Skeletal muscle cell (primary cell): ENCODE measurements around the gene BCKDK.
A peak's percentile ranks its signal among the peaks of the same experiment; 100 is the strongest.

Source experiments
- DNase-seq: peaks from one replicate; pipeline ENCODE4 v3.0.0-alpha.2; 2010; ENCODE audit warnings: low read depth
- H3K4me3 ChIP-seq: 2 replicates; pipeline ENCODE4 v1.5.1; 2011; ENCODE audit warnings: low read depth, mild to moderate bottlenecking, control low read depth, low read length, moderate library complexity

Gene BCKDK

DNA sequence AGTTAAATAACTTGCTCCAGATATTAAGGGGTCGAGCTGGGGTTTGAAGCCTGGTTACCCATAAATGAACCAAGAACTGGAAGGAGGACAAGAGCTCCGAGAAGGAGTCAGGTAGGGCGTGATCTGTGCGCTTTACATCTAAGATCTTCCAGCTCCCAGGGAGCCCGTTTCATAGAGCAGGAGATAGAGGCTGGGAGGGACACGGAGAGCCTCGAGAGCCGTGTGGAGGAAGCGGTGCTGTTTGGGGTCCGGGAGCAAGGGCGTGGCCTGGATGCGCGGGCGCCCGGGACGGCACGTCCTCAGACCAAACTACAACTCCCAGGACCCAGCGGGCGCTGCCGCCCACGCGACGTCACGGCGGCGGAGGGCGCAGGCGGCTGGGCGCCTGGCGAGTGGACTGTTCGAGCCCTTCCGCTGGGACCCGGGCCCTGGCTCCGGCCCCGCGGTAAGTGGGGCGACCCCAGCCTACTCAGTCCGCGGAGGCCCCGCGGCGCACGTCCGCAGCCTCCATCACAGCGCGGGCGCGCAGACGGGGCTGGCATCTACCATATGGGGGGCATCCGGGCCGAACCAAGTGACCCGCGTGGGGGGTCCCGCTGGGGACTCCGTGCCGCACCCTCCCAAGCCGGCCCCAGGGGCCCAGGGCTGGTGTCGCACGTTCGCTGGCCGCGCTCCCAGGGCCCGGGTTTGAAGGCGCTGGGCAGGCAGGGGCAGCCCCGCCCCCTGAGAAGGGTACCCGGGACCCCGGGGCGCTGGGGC is at the start of gene BCKDK:
Gene BCKDK, plus strand, starts transcription at position 352 of the 759 bp plus-strand sequence. CDS start 838 bp downstream, outside the sequence.
- DNase-seq, result no peak
- H3K4me3 ChIP-seq, result peak within 1 kb of the TSS; percentile 98

DNA sequence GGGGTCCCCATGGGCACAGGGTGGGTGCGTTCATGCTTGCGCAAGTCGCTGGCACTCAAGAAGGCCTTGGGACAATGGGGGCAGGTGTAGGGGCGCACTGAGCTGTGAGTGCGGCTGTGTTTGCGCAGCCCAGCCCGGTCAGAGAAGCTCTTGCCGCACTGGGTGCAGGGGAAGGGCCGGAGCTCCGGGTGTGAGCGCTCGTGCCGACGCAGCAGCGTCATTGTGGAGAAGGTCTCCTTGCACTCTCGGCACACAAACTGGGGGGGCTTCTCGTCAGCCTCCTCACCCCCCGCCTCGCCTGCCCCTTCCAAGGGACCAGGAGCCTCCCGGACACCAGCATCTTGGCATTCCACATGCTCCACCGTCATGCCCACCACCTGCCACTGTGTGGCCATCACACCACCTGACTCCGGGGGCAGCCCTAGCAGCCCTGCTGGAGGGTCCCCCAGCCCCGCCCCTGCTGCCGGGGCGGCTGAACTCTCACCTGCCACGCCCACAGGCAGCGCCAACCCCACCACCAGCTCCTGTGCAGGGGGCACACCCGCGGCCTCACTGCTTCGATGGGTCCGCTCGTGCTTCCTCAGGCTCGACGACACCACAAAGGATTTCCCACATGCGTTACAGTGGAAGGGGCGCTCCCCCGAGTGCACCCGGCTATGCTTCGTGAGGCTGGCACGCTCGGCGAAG is 46.9 kb upstream of the BCKDK start:
- DNase-seq, result no peak
- no peak overlapping the region for H3K4me3 ChIP-seq

- DNase-seq, result no peak
- H3K4me3 ChIP-seq, result no peak overlapping the region
These were observed 46.3 kb upstream of the BCKDK start for GRCh38 chr16:31061813-31062440.

GRCh38 chr16:31063495-31063842 is 44.7 kb upstream of the BCKDK start:
- H3K4me3 ChIP-seq, result no peak overlapping the region
- DNase-seq, result no peak

- no peak overlapping the region for H3K4me3 ChIP-seq
- no peak for DNase-seq
These were observed 44.2 kb upstream of the BCKDK start for GRCh38 chr16:31063843-31064611.

GRCh38 chr16:31064882-31065461 is 43.2 kb upstream of the BCKDK start:
- peak; percentile 94 for DNase-seq
- H3K4me3 ChIP-seq, result no peak overlapping the region

GRCh38 chr16:31067342-31067741 is 40.8 kb upstream of the BCKDK start:
- DNase-seq, result no peak
- no peak overlapping the region for H3K4me3 ChIP-seq

GRCh38 chr16:31071861-31072260 is 36.3 kb upstream of the BCKDK start:
- H3K4me3 ChIP-seq, result peak overlapping the region; percentile 96

GRCh38 chr16:31072540-31073141 is 35.5 kb upstream of the BCKDK start:
- DNase-seq, result no peak
- H3K4me3 ChIP-seq, result peak overlapping the region; percentile 96

More at GRCh38 chr16:31071861-31072260, 36.3 kb upstream of the BCKDK start:
- DNase-seq, result peak; percentile 79

DNA sequence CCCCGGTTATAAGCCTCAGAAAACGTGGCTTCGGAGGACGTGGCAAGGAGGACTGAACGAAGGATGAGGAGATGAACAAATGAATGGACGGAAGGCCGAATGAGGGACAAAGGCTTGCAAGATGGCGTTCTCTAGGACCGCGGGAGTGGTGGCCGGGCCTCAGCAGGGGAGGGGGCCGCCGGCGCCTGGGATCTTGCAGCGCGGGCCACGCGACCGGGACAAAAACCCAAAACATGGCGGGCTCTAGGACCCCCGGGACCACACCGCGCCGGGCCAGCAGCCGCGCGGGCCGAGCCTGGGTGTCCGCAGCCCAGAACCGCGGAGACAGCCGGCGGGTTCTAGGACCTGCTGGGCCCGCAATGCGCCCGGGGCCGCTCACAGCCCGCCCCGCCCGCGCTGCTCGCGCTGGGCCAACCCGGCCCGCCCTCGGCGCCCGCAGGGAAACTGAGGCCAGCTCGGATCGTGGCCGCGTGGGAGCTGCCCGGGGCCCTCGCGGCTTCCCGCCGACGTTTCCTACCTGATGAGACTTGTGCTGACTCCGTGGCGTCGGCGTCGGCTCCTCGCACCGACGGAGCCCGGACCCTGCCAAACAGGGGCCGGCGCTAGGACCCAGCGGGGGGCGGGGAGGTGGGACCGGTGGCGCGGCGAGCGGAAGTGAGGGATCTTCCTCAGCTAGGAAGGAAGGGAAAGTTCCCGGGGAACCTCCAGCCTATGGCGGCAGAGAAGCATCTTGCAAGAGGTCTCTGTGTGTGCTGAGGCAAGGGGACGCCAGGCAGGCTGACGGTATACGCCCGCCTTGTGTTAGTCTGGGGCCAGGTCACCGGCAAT is 34.8 kb upstream of the BCKDK start:
- peak; percentile 66 for DNase-seq
- H3K4me3 ChIP-seq, result peak overlapping the region; percentile 96

- peak; percentile 97 for DNase-seq
These were observed 34.0 kb upstream of the BCKDK start, which contains the start of the genes ZNF646 and ZNF668 for GRCh38 chr16:31073970-31074813. Gene ZNF646 (plus strand): TSS chr16:31074422. CDS start chr16:31076325, 1,903 bp downstream. Gene ZNF668 (minus strand): TSS chr16:31074240. CDS start chr16:31064459, 9,781 bp downstream.

DNA sequence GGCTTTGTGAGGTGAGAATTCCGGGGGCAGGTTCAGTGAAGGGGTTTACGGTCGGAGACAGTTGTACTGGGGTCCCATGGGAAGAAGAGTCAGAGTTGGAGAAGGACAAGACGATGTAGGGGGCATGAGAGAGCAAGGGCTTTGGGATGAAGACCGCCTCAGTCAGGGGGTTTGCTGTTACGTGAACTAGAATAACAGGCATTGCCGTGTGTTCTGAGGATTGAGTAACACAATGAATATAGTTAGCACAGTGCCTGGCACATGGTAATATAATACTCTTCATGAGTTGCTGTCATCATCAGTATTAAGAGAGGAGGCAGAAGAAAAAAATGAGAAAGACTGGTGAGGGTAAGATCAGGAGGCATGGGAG is 33.4 kb upstream of the BCKDK start:
- DNase-seq, result no peak

More at GRCh38 chr16:31073970-31074813, 34.0 kb upstream of the BCKDK start, which contains the start of the genes ZNF646 and ZNF668:
- peak within 1 kb of the TSS; percentile 96 for H3K4me3 ChIP-seq

GRCh38 chr16:31076319-31076718 is 31.9 kb upstream of the BCKDK start:
- H3K4me3 ChIP-seq, result no peak overlapping the region

More for the DNA sequence above, 33.4 kb upstream of the BCKDK start:
- H3K4me3 ChIP-seq, result peak overlapping the region; percentile 96

DNA sequence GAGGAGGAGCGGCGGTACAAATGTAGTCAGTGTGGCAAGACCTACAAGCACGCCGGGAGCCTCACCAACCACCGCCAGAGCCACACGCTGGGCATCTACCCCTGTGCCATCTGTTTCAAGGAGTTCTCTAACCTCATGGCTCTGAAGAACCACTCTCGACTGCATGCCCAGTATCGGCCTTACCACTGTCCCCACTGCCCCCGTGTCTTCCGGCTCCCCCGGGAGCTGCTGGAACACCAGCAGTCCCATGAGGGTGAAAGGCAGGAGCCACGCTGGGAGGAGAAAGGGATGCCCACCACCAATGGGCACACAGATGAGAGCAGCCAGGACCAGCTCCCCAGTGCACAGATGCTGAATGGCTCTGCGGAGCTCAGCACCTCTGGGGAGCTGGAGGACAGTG is 31.2 kb upstream of the BCKDK start:
- no peak for DNase-seq
- no peak overlapping the region for H3K4me3 ChIP-seq

More at GRCh38 chr16:31076319-31076718, 31.9 kb upstream of the BCKDK start:
- DNase-seq, result no peak

DNA sequence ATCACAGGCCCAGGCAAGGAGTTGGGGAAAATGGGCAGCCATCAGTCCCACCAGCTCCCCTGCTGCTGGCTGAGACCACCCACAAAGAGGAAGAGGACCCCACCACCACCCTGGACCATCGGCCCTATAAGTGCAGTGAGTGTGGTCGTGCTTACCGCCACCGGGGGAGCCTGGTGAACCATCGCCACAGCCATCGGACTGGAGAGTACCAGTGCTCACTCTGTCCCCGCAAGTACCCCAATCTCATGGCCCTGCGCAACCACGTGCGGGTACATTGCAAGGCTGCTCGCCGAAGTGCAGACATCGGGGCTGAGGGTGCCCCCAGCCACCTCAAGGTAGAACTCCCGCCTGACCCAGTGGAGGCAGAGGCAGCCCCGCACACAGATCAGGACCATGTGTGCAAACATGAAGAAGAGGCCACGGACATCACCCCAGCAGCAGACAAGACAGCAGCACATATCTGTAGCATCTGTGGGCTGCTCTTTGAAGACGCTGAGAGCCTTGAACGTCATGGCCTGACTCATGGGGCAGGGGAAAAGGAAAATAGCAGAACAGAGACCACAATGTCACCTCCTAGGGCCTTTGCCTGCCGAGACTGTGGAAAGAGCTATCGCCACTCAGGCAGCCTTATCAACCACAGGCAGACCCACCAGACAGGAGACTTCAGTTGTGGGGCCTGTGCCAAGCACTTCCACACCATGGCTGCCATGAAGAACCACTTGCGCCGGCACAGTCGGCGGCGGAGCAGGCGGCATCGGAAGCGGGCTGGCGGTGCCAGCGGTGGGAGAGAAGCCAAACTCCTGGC is 30.4 kb upstream of the BCKDK start:
- no peak for DNase-seq
- H3K4me3 ChIP-seq, result no peak overlapping the region
